HUES6 (cell line): ENCODE measurements around the gene PIEZO2.

Source experiments
- H3K27ac ChIP-seq: 2 replicates; pipeline ENCODE4 v1.7.0; 2013; ENCODE audit warnings: low read depth, mild to moderate bottlenecking, low read length, inconsistent platforms
- H3K27me3 ChIP-seq: 2 replicates; pipeline ENCODE4 v1.6.1; 2013; ENCODE audit warnings: low read length; ENCODE audit not compliant: control insufficient read depth, insufficient read depth
- H3K36me3 ChIP-seq: 2 replicates; pipeline ENCODE4 v1.6.1; 2013; ENCODE audit warnings: low read length; ENCODE audit not compliant: control insufficient read depth, insufficient read depth
- H3K4me1 ChIP-seq: 2 replicates; pipeline ENCODE4 v1.6.1; 2013; ENCODE audit warnings: low read length; ENCODE audit not compliant: control insufficient read depth, insufficient read depth
- H3K4me3 ChIP-seq: 2 replicates; pipeline ENCODE4 v1.5.1; 2013; ENCODE audit warnings: low read depth, low read length
- H3K9ac ChIP-seq: one replicate; pipeline ENCODE4 v1.6.1; 2013; ENCODE audit warnings: mild to moderate bottlenecking, low read length
- H3K9me3 ChIP-seq: 2 replicates; pipeline ENCODE4 v1.6.1; 2013; ENCODE audit warnings: low read depth, low read length; ENCODE audit not compliant: control insufficient read depth, insufficient read depth

The PIEZO2 gene

GRCh38 chr18:11081009-11081532 is 68.3 kb downstream of the PIEZO2 start:
- H3K36me3 ChIP-seq: no peaks in the 10 kb centered on the region
- H3K9me3 ChIP-seq: no peaks in the 10 kb centered on the region
- no peak overlapping the region for H3K4me3 ChIP-seq
- H3K27me3 ChIP-seq: no peaks in the 10 kb centered on the region
- H3K27ac ChIP-seq: no peak overlapping the region
- no peak overlapping the region for H3K9ac ChIP-seq
- peaks cover 3% of the 10 kb centered on the region; the same call in 1 of the 2 replicates for H3K4me1 ChIP-seq

- Histone ChIP-seq H3K4me1 (no peaks in the 10 kb centered on the region), H3K9me3 (no peaks in the 10 kb centered on the region), H3K27me3 (no peaks in the 10 kb centered on the region), H3K36me3 (no peaks in the 10 kb centered on the region), H3K27ac (no peak overlapping the region), H3K9ac (no peak overlapping the region), H3K4me3 (no peak overlapping the region)
Observed at GRCh38 chr18:11078491-11078890, 70.9 kb downstream of the PIEZO2 start.

- no peaks in the 10 kb centered on the region for H3K4me1 ChIP-seq
- H3K27me3 ChIP-seq: no peaks in the 10 kb centered on the region
- no peak overlapping the region for H3K4me3 ChIP-seq
- H3K36me3 ChIP-seq: no peaks in the 10 kb centered on the region
- H3K27ac ChIP-seq: no peak overlapping the region
- no peaks in the 10 kb centered on the region for H3K9me3 ChIP-seq
- no peak overlapping the region for H3K9ac ChIP-seq
Observed at GRCh38 chr18:11077548-11078187, 71.7 kb downstream of the PIEZO2 start.

- no peak overlapping the region for H3K4me3 ChIP-seq
- H3K4me1 ChIP-seq: no peaks in the 10 kb centered on the region
- H3K9ac ChIP-seq: no peak overlapping the region
- no peaks in the 10 kb centered on the region for H3K27me3 ChIP-seq
- H3K9me3 ChIP-seq: no peaks in the 10 kb centered on the region
- no peak overlapping the region for H3K27ac ChIP-seq
- no peaks in the 10 kb centered on the region for H3K36me3 ChIP-seq
Observed at GRCh38 chr18:11074889-11075288, 74.5 kb downstream of the PIEZO2 start.

- Histone ChIP-seq H3K4me1 (no peaks in the 10 kb centered on the region), H3K36me3 (no peaks in the 10 kb centered on the region), H3K4me3 (no peak overlapping the region), H3K9ac (no peak overlapping the region), H3K27me3 (no peaks in the 10 kb centered on the region), H3K9me3 (no peaks in the 10 kb centered on the region), H3K27ac (no peak overlapping the region)
Observed at GRCh38 chr18:11073971-11074370, 75.4 kb downstream of the PIEZO2 start.

- no peak overlapping the region for H3K9ac ChIP-seq
- no peak overlapping the region for H3K4me3 ChIP-seq
- no peaks in the 10 kb centered on the region for H3K36me3 ChIP-seq
- no peaks in the 10 kb centered on the region for H3K4me1 ChIP-seq
- no peaks in the 10 kb centered on the region for H3K27me3 ChIP-seq
- H3K27ac ChIP-seq: no peak overlapping the region
- H3K9me3 ChIP-seq: no peaks in the 10 kb centered on the region
Observed at GRCh38 chr18:11072632-11073031, 76.7 kb downstream of the PIEZO2 start.

- Histone ChIP-seq H3K4me1 (no peaks in the 10 kb centered on the region), H3K9me3 (no peaks in the 10 kb centered on the region; the same call in 1 of the 2 replicates), H3K27ac (no peak overlapping the region), H3K4me3 (no peak overlapping the region), H3K27me3 (no peaks in the 10 kb centered on the region), H3K36me3 (no peaks in the 10 kb centered on the region), H3K9ac (no peak overlapping the region)
Observed at GRCh38 chr18:11071300-11071699, 78.1 kb downstream of the PIEZO2 start.

- no peak overlapping the region for H3K27ac ChIP-seq
- no peak overlapping the region for H3K9ac ChIP-seq
- peaks cover 4% of the 10 kb centered on the region for H3K4me1 ChIP-seq
- no peak overlapping the region for H3K4me3 ChIP-seq
- H3K27me3 ChIP-seq: no peaks in the 10 kb centered on the region
- H3K9me3 ChIP-seq: no peaks in the 10 kb centered on the region; the same call in 1 of the 2 replicates
- H3K36me3 ChIP-seq: no peaks in the 10 kb centered on the region
Observed at GRCh38 chr18:11070593-11070992, 78.8 kb downstream of the PIEZO2 start.

- Histone ChIP-seq H3K4me1 (peaks cover 6% of the 10 kb centered on the region), H3K4me3 (no peak overlapping the region), H3K27ac (peak overlapping the region; percentile 9; the same call in 1 of the 2 replicates), H3K27me3 (no peaks in the 10 kb centered on the region), H3K9me3 (no peaks in the 10 kb centered on the region; the same call in 1 of the 2 replicates), H3K9ac (no peak overlapping the region), H3K36me3 (no peaks in the 10 kb centered on the region; the same call in 1 of the 2 replicates)
Observed at GRCh38 chr18:11066038-11066437, 83.3 kb downstream of the PIEZO2 start.

GRCh38 chr18:11064727-11065460 is 84.5 kb downstream of the PIEZO2 start:
- Histone ChIP-seq H3K4me1 (peaks cover 6% of the 10 kb centered on the region), H3K27me3 (no peaks in the 10 kb centered on the region), H3K9ac (no peak overlapping the region), H3K27ac (no peak overlapping the region), H3K9me3 (no peaks in the 10 kb centered on the region; the same call in 1 of the 2 replicates), H3K4me3 (no peak overlapping the region), H3K36me3 (no peaks in the 10 kb centered on the region; the same call in 1 of the 2 replicates)

GRCh38 chr18:11064106-11064505 is 85.3 kb downstream of the PIEZO2 start:
- Histone ChIP-seq H3K36me3 (no peaks in the 10 kb centered on the region; the same call in 1 of the 2 replicates), H3K9me3 (no peaks in the 10 kb centered on the region; the same call in 1 of the 2 replicates), H3K9ac (no peak overlapping the region), H3K27ac (no peak overlapping the region), H3K4me1 (peaks cover 6% of the 10 kb centered on the region), H3K27me3 (no peaks in the 10 kb centered on the region), H3K4me3 (no peak overlapping the region)
